GM12865 (cell line): ENCODE measurements around the gene WRAP73.

Experiments
- DNase-seq: peaks from one replicate; pipeline ENCODE4 v3.0.0; 2010; ENCODE audit warnings: low read depth
- H3K4me3 ChIP-seq: 2 replicates; pipeline ENCODE4 v1.5.1; 2011; ENCODE audit warnings: mild to moderate bottlenecking, low read depth, low read length, control low read depth
- CTCF ChIP-seq: IDR thresholded peaks from 2 replicates; pipeline ENCODE4 v1.5.1; 2011; ENCODE audit warnings: low read length, control low read depth, low read depth, inconsistent platforms; ENCODE audit not compliant: insufficient read depth; ENCODE audit errors: missing control alignments

Gene WRAP73

DNA sequence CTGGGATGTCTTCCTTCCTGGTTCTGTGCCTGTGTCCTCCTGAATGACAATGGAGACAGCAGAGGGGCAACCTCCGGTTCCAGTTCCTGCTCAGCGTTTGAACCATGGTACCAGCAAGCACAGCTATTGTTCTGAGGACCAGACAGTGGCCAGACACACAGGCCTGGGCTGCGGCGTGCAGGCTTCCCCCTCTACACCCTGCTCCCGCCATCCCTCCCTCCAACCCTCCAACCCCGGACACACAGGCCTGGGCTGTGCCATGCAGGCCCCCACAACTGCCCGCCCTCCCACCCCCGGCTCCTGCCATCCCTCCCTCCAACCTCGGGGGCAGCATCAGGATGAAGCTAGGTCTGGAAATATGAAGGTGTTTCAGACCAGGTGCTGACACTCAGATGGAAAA lies 33.0 kb downstream of the WRAP73 start:
- no peak for TF ChIP-seq CTCF
- H3K4me3 ChIP-seq, result no peak overlapping the region

DNA sequence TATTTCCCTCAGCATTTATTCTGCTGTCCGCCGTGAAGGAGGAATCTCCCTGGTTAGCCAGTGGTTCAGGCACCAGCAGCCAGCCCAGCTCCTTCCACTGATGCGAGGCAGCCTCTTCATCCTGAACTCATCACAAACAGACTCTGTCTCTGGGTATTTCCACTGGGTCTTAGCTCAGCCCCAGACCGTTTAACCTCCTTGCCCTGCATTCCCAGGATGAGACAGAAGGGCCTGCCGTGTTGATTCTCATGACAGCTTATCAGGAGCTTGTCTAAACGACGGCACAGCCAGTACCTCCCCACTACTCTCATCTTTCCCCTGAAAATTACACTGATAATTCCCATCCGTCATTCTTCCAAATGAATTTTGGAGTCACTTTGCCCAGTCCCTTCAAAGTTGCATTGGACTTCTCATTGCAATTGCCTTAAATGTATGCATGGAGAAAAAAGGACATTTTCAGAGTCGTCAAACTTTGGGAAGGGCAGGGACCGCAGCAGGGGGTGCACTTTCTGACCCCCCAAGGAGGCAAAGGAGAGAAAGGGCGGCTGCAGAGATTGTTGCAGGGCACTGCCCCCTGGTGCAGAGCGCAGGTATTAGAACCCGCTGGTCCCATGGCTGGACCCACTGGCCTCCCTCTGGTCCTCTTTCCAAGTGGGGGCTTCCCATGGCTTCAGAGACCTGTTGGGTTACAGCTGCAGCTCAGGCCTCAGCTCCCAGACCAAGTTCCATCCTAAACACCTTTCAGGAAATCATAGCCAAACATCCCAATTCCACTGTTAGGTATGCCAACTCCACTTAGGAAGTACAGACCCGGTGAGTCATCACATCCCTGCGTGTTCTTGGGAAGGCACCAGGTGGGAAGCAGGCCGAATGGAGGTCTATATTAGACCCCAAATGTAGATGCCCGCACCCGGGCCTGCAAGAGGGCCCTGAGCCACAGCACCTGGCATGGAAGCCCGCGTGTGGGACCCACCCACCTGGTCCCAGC lies 34.9 kb downstream of the WRAP73 start:
- no peak overlapping the region for H3K4me3 ChIP-seq
- DNase-seq, result peak; percentile 20
- TF ChIP-seq CTCF, result peak; percentile 69

More for the DNA sequence above, 33.0 kb downstream of the WRAP73 start:
- no peak for DNase-seq

DNA sequence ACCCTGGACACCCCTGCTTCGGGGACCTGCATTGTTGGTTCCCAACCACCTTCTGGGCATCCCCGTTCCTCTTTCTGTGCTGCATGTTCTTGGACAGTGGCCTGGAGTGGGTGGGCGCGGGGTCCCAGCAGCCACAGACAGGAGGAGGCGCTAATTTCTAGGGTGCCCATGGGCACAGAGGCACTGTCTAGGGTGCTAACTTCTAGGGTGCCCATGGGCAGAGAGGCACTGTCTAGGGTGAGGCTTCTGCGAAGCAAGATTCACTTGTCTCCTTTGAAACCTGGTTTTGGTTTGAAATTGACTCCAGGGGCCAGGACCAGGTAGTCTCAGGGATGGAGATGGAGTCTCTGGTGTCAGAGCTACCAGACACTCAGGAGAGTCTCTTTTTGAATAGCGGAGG lies 37.8 kb downstream of the WRAP73 start:
- DNase-seq, result no peak
- no peak overlapping the region for H3K4me3 ChIP-seq
- TF ChIP-seq CTCF, result no peak

DNA sequence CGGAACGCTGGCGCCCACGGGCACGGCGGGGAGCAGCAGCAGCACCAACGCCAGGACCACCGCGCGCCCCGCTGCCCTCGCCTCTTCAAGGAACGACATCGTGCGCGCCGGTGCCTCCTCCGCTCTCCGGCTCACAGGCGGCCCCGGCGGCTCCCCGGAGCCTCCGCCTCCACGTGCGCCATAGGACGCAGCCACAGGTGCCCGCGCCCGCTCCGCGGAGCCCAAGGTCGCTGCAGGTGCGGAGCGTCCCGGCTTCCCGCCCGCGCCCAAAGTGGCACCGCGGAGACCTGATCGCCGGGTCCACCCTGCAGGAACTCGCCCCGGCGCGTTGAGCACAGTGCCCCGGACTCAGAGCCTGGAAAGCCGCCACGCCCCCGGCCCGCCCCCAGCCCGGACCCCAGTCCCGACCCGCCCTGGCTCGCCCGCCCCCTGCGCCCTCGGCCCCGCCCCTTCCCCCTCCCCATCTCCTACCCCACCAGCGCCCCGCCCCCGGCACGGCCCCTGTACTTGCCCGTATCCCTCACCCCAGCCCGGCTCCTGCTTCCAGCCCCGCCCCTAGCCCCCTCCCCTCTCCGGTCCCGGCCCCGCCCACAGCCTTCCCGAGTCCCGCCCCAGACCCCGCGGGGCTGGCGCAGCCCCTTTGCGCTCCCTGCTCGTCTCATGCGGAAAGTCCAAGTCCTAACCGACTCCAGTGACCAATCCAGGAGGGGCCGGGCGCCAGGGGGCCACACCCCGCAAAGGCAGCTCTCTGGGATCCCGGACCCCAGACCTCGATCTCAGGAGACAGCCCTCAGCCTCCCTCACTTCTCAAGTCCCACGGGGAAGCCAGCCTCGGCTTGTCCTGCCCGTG lies 38.5 kb downstream of the WRAP73 start, which contains the start of gene MEGF6:
Gene MEGF6, minus strand, starts transcription at position 339 of the 850 bp plus-strand sequence. Its CDS starts 240 bp downstream, at position 99.
- no peak within 1 kb of the TSS for H3K4me3 ChIP-seq
- peak; percentile 18 for DNase-seq
- TF ChIP-seq CTCF, result no peak

DNA sequence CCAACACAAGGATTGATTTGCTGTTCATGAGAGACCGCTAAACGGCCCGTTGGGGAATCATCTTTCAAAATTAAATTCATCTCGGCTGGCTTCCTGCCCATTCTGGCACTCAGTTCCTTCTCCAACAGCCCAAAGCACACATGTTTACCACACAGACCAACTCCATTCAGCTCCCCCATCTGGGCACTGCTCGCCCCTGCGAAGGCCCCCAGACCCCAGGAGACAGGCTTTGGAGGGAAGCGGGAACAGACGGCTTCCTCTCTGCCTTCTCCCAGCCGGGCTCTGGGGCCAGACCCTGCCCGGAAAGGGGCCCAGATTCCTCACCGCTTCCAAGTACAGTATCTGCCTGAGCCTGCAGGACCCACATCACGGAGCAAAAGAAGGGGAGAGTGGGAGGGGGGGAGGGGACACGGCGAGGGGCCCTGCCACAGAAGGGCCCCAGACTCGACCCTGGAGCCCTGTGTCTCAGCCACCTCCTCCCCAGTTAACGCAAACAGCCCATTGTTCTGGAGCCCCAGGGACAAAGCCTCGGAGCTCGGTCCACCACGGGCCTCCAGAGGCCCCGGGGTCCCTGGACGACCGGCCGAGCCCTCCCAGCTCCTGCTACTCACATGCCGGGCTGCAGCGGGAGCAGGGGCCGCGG lies 39.3 kb downstream of the WRAP73 start:
- no peak for TF ChIP-seq CTCF
- H3K4me3 ChIP-seq, result no peak overlapping the region
- DNase-seq, result no peak

DNA sequence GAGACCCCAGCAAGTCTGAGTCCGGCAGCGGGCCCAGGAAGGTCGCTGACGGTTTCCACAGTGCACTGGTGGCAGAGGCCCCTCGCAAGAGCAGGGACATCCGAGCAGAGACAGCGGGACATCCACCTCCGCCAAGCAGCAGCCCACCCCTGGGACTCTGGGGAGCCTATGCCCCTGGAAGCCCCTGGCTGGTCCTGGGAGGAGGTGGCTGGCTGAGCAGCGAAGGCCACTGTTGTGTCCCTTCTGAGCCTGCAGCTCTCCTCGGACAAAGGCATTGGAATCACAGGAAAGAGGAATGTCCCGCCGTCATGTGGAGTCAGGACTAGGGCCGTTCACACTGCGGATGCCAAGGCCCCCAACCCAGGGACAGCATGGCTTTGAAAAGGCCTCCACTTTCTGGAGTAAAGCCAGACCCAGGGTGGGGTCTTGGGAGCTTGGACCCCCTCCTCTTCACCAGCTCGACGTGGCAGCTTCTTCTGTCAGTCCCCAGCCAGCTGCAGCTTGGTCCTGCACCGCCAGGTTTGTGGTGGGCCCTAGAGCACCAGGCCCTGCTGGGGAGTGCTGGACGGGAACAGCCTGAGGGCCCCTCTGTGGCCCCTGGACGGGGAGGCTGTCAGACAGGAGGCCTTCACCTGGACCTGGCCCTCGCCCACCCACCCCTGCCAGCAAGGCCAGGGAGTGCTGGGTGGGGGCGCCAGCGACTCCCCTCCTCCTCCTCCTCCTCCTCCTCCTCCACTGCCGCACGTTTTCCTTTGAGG lies 40.0 kb downstream of the WRAP73 start:
- no peak for TF ChIP-seq CTCF
- DNase-seq, result no peak
- H3K4me3 ChIP-seq, result no peak overlapping the region
